IMR-90 (cell line): Measurements from ENCODE around the gene MRS2. TPM values are rescaled to one million over a fixed set of nuclear protein-coding genes. Genes with fewer than 3 reads are reported as not detected.

Source experiments
- ATAC-seq: fragments of 200-7000 bp; cut with Tn5 transposase; 2 replicates; pipeline ENCODE4 v1.9.1; 2020; ENCODE audit warnings: low read depth, mild to moderate bottlenecking, moderate library complexity
- BruUV-seq: library from RNA; stranded (reverse); fragments of 400-500 nt; replicated peaks from 2 replicates; lab custom pipeline; 2021; lab: Mats Ljungman, UMichigan
- CTCF ChIA-PET: fragments of 300-600 bp; formaldehyde crosslinking; extraction: SDS; loops from one replicate; lab custom pipeline; 2021; ENCODE audit warnings: antibody characterized with exemption; lab: Yijun Ruan, JAX
- POLR2A ChIA-PET: fragments of 300-600 bp; sonication (Branson Sonifier 250); formaldehyde crosslinking; loops from one replicate; lab custom pipeline; 2022; ENCODE audit warnings: antibody characterized with exemption; ENCODE audit not compliant: unreplicated experiment; lab: Charles Lee
- DNase-seq: peaks from one replicate; pipeline ENCODE4 v3.0.0; 2013
- H2AFZ ChIP-seq: replicated peaks from 2 replicates; pipeline ENCODE3; 2013; ENCODE audit warnings: low read length, mild to moderate bottlenecking; ENCODE audit not compliant: poor library complexity
- H2AK5ac ChIP-seq: 2 replicates; pipeline ENCODE4 v1.6.1; 2013; ENCODE audit warnings: low read depth, low read length, inconsistent platforms
- H2AK9ac ChIP-seq: replicated peaks from 2 replicates; pipeline ENCODE3; 2013; ENCODE audit warnings: mild to moderate bottlenecking, low read depth, low read length, moderate library complexity; ENCODE audit not compliant: poor library complexity
- H2BK120ac ChIP-seq: 2 replicates; pipeline ENCODE4 v1.6.1; 2013; ENCODE audit warnings: low read depth, low read length, inconsistent platforms
- H2BK15ac ChIP-seq: 3 replicates; pipeline ENCODE4 v1.6.1; 2013; ENCODE audit warnings: low read depth, low read length, inconsistent platforms
- H2BK20ac ChIP-seq: 2 replicates; pipeline ENCODE4 v1.6.1; 2013; ENCODE audit warnings: low read depth, mild to moderate bottlenecking, inconsistent platforms, low read length, moderate library complexity
- H2BK5ac ChIP-seq: 2 replicates; pipeline ENCODE4 v1.6.1; 2013; ENCODE audit warnings: mild to moderate bottlenecking, low read depth, low read length, inconsistent platforms; ENCODE audit not compliant: poor library complexity, severe bottlenecking
- H3K14ac ChIP-seq: replicated peaks from 2 replicates; pipeline ENCODE4 v1.6.1; 2013; ENCODE audit warnings: low read depth, low read length, inconsistent platforms
- H3K18ac ChIP-seq: 2 replicates; pipeline ENCODE4 v1.6.1; 2013; ENCODE audit warnings: low read depth, low read length, control low read depth
- H3K23ac ChIP-seq: 2 replicates; pipeline ENCODE4 v1.6.1; 2013; ENCODE audit warnings: low read depth, low read length, inconsistent platforms
- H3K27ac ChIP-seq: 2 replicates; pipeline ENCODE4 v1.5.1; 2013; ENCODE audit warnings: mild to moderate bottlenecking, control low read depth, low read length; ENCODE audit not compliant: insufficient read depth
- H3K27me3 ChIP-seq: 2 replicates; pipeline ENCODE4 v1.6.1; 2013; ENCODE audit warnings: low read length; ENCODE audit not compliant: control insufficient read depth, insufficient read depth
- H3K36me3 ChIP-seq: 2 replicates; pipeline ENCODE4 v1.6.1; 2013; ENCODE audit warnings: low read length, mixed read lengths; ENCODE audit not compliant: control insufficient read depth, insufficient read depth
- H3K4ac ChIP-seq: 2 replicates; pipeline ENCODE4 v1.6.1; 2013; ENCODE audit warnings: low read depth, low read length, inconsistent platforms
- H3K4me1 ChIP-seq: 2 replicates; pipeline ENCODE4 v1.6.1; 2013; ENCODE audit warnings: low read length, mixed read lengths; ENCODE audit not compliant: control insufficient read depth, insufficient read depth
- H3K4me2 ChIP-seq: 2 replicates; pipeline ENCODE4 v1.6.1; 2013; ENCODE audit warnings: low read depth, mild to moderate bottlenecking, control low read depth, low read length, moderate library complexity
- H3K4me3 ChIP-seq: 2 replicates; pipeline ENCODE4 v1.5.1; 2013; ENCODE audit warnings: low read depth, mild to moderate bottlenecking, control low read depth, low read length, moderate library complexity; ENCODE audit not compliant: insufficient read depth
- H3K56ac ChIP-seq: 2 replicates; pipeline ENCODE4 v1.6.1; 2013; ENCODE audit warnings: low read length, inconsistent platforms; ENCODE audit not compliant: insufficient read depth; ENCODE audit errors: extremely low read depth
- H3K79me1 ChIP-seq, 2 experiments: 2 replicates each; pipeline ENCODE4 v1.6.1; 2013; ENCODE audit warnings: low read length in 2 of 2, inconsistent platforms in 1 of 2, low read depth in 1 of 2
- H3K9ac ChIP-seq: 2 replicates; pipeline ENCODE4 v1.6.1; 2013; ENCODE audit warnings: low read depth, low read length, control low read depth
- H3K9me1 ChIP-seq: 2 replicates; pipeline ENCODE4 v1.6.1; 2013; ENCODE audit warnings: low read length, inconsistent platforms; ENCODE audit not compliant: insufficient read depth
- H3K9me3 ChIP-seq: 2 replicates; pipeline ENCODE4 v1.6.1; 2013; ENCODE audit warnings: low read length; ENCODE audit not compliant: control insufficient read depth, insufficient read depth
- H4K20me1 ChIP-seq: 2 replicates; pipeline ENCODE4 v1.6.1; 2013; ENCODE audit warnings: low read length, inconsistent platforms; ENCODE audit not compliant: insufficient read depth
- H4K5ac ChIP-seq: 2 replicates; pipeline ENCODE4 v1.6.1; 2013; ENCODE audit warnings: mild to moderate bottlenecking, low read depth, low read length, control low read depth
- H4K8ac ChIP-seq, 2 experiments: 2 replicates each; pipeline ENCODE4 v1.6.1; 2013; ENCODE audit warnings: low read depth in 2 of 2, low read length in 2 of 2, control low read depth in 1 of 2, inconsistent platforms in 1 of 2
- H4K91ac ChIP-seq: 2 replicates; pipeline ENCODE4 v1.6.1; 2013; ENCODE audit warnings: low read depth, low read length, inconsistent platforms; ENCODE audit not compliant: insufficient read depth
- BHLHE40 ChIP-seq: fragments of 150-350 bp; IDR thresholded peaks from 2 replicates; pipeline ENCODE4 v1.6.1; 2016; ENCODE audit warnings: mild to moderate bottlenecking, low read depth, low read length
- CEBPB ChIP-seq: IDR thresholded peaks from 2 replicates; pipeline ENCODE4 v1.6.1; 2012; ENCODE audit warnings: low read depth, low read length, improper control_type of control experiment
- CHD1 ChIP-seq: IDR thresholded peaks from 2 replicates; pipeline ENCODE4 v1.6.1; 2012; ENCODE audit warnings: low read depth, low read length, improper control_type of control experiment
- CTCF ChIP-seq: conservative IDR thresholded peaks from 2 replicates; pipeline ENCODE4 v1.5.1; 2012; ENCODE audit warnings: mild to moderate bottlenecking, low read depth, low read length, improper control_type of control experiment
- ELK1 ChIP-seq: fragments of 150-350 bp; IDR thresholded peaks from 2 replicates; pipeline ENCODE4 v1.6.1; 2016; ENCODE audit warnings: low read depth, mild to moderate bottlenecking, low read length, moderate library complexity, borderline replicate concordance
- FOS ChIP-seq: fragments of 150-350 bp; IDR thresholded peaks from 2 replicates; pipeline ENCODE4 v1.6.1; 2016; ENCODE audit warnings: low read depth, low read length
- MAFK ChIP-seq: IDR thresholded peaks from 2 replicates; pipeline ENCODE4 v1.6.1; 2012; ENCODE audit warnings: low read depth, low read length, improper control_type of control experiment
- MAZ ChIP-seq: IDR thresholded peaks from 2 replicates; pipeline ENCODE4 v1.6.1; 2012; ENCODE audit warnings: low read depth, mild to moderate bottlenecking, low read length, improper control_type of control experiment, moderate library complexity, borderline replicate concordance
- MXI1 ChIP-seq: IDR thresholded peaks from 2 replicates; pipeline ENCODE4 v1.6.1; 2012; ENCODE audit warnings: low read depth, mild to moderate bottlenecking, low read length, moderate library complexity, borderline replicate concordance
- NFE2L2 ChIP-seq: fragments of 150-350 bp; IDR thresholded peaks from 2 replicates; pipeline ENCODE4 v1.6.1; 2016; ENCODE audit warnings: low read depth, mild to moderate bottlenecking, low read length
- POLR2A ChIP-seq: IDR thresholded peaks from 2 replicates; pipeline ENCODE4 v1.6.1; 2012; ENCODE audit warnings: mild to moderate bottlenecking, low read depth, low read length
- RAD21 ChIP-seq: IDR thresholded peaks from 2 replicates; pipeline ENCODE4 v1.6.1; 2012; ENCODE audit warnings: low read length, improper control_type of control experiment
- RCOR1 ChIP-seq: IDR thresholded peaks from 2 replicates; pipeline ENCODE4 v1.6.1; 2012; ENCODE audit warnings: mild to moderate bottlenecking, low read length, improper control_type of control experiment; ENCODE audit not compliant: insufficient replicate concordance
- RFX5 ChIP-seq: IDR thresholded peaks from 2 replicates; pipeline ENCODE4 v1.8.0; 2012; ENCODE audit warnings: low read depth, mild to moderate bottlenecking, low read length, moderate library complexity
- SMC3 ChIP-seq: fragments of 150-350 bp; IDR thresholded peaks from 2 replicates; pipeline ENCODE4 v1.6.1; 2016; ENCODE audit warnings: low read depth, mild to moderate bottlenecking, antibody characterized with exemption, low read length, moderate library complexity
- USF2 ChIP-seq: fragments of 150-350 bp; IDR thresholded peaks from 2 replicates; pipeline ENCODE4 v1.6.1; 2017; ENCODE audit warnings: mild to moderate bottlenecking, antibody characterized with exemption, low read length, low read depth
- WGBS, 2 experiments: methylation state at CpG; one replicate each; pipeline versions ENCODE4 v1.1.5 to v1.1.7; 2013; ENCODE audit warnings: missing lambda C conversion rate in 2 of 2; ENCODE audit not compliant: insufficient read length in 1 of 2; ENCODE audit errors: extremely low coverage in 2 of 2; 5-methylcytosine and 5-hydroxymethylcytosine counted together
- dilution Hi-C: fragments of 300-500 bp; cut with HindIII; formaldehyde crosslinking; loops from one replicate; pipeline ENCODE4 v1.14.3; 2018; ENCODE audit warnings: low sequenced_read_pairs; ENCODE audit not compliant: unreplicated experiment
- in situ Hi-C: fragments of 300-500 bp; cut with MboI; formaldehyde crosslinking; loops from 3 replicates; pipeline ENCODE4 v1.14.3; 2019; ENCODE audit warnings: low sequenced_read_pairs, inconsistent platforms, mixed read lengths
- intact Hi-C: fragments of 100-400 bp; cut with micrococcal nuclease; formaldehyde crosslinking; loops from 2 replicates; pipeline ENCODE4 v1.10.0; 2022
- polyA plus RNA-seq, 3 experiments: library from polyadenylated mRNA; depleted of rRNA; stranded (reverse); fragments of >200 nt; gene quantifications; 2 replicates each; pipeline ENCODE4 v1.2.3, GENCODE V29; 2012; ENCODE audit warnings: low replicate concordance in 1 of 3
- total RNA-seq: library from RNA; depleted of rRNA; stranded (reverse); fragments of >200 nt; gene quantifications from 2 replicates; pipeline ENCODE4 v1.2.3, GENCODE V29; 2012

MRS2 gene
- total and polyA plus RNA-seq, 2 of the 4 experiments (the other 2 are of a cell fraction): 8.8 to 11.1 TPM

- in situ Hi-C loops: no loop called here
- DNase-seq (no peak), ATAC-seq (no peak)
- no peak for TF ChIP-seq NFE2L2
- no peak for TF ChIP-seq SMC3
- TF ChIP-seq POLR2A: no peak
- TF ChIP-seq FOS: no peak
- no peak for TF ChIP-seq ELK1
- TF ChIP-seq RFX5: no peak
- TF ChIP-seq MAZ: no peak
- TF ChIP-seq CEBPB: no peak
- no peak for TF ChIP-seq CTCF
- no peak for TF ChIP-seq RCOR1
- TF ChIP-seq MAFK: no peak
- no peak for TF ChIP-seq CHD1
- TF ChIP-seq BHLHE40: no peak
- no peak for TF ChIP-seq USF2
- TF ChIP-seq MXI1: no peak
- no peak for TF ChIP-seq RAD21
- H4K20me1 ChIP-seq: no peaks in the 10 kb centered on the region; the same call in 1 of the 2 replicates
- H3K14ac ChIP-seq: no peak overlapping the region
- H3K9me1 ChIP-seq: no peaks in the 10 kb centered on the region
- H3K23ac ChIP-seq: no peak overlapping the region
- no TSS peak for BruUV-seq
- H2BK120ac ChIP-seq: no peak overlapping the region
- dilution Hi-C loops: no loop called here
- no peak overlapping the region for H3K9ac ChIP-seq
- H2BK5ac ChIP-seq: no peak overlapping the region
- H3K36me3 ChIP-seq: peaks cover 24% of the 10 kb centered on the region
- WGBS, 2 experiments: no CpG with 5 or more reads among the region's 2 CpGs
- H2AFZ ChIP-seq: no peak overlapping the region
- H3K27ac ChIP-seq: no peak overlapping the region
- no peak overlapping the region for H2BK20ac ChIP-seq
- peaks cover 9 to 10% of the 10 kb centered on the region in 2 experiments for H3K79me1 ChIP-seq
- H2BK15ac ChIP-seq: no peak overlapping the region
- H2AK9ac ChIP-seq: no peak overlapping the region
- H3K4ac ChIP-seq: no peak overlapping the region
- no peak overlapping the region for H3K4me3 ChIP-seq
- H2AK5ac ChIP-seq: no peak overlapping the region
- H3K9me3 ChIP-seq: no peaks in the 10 kb centered on the region
- no peak overlapping the region for H3K4me2 ChIP-seq
- no peak overlapping the region for H3K18ac ChIP-seq
- no peak overlapping the region for H3K56ac ChIP-seq
- H3K4me1 ChIP-seq: no peaks in the 10 kb centered on the region; the same call in 1 of the 2 replicates
- CTCF ChIA-PET: no interaction called here
- no peak overlapping the region for H4K91ac ChIP-seq
- POLR2A ChIA-PET: no interaction called here
- no peaks in the 10 kb centered on the region for H3K27me3 ChIP-seq
- intact Hi-C loops: no loop called here
- no peak overlapping the region for H4K8ac ChIP-seq
- no peak overlapping the region for H4K5ac ChIP-seq
Observed at GRCh38 chr6:24408719-24409410, 6.1 kb downstream of the MRS2 start.
